Ovary (tissue), 3 donors: ENCODE results near the gene DENND6B.
A peak's percentile ranks its signal among the peaks of the same experiment; 100 is the strongest.

Source experiments
- EP300 ChIP-seq: sonication (generic); formaldehyde crosslinking; IDR thresholded peaks from one replicate; pipeline ENCODE4 v1.6.1; 2017; ENCODE audit warnings: antibody characterized with exemption
- POLR2A ChIP-seq: fragments of 450-650 bp; IDR thresholded peaks from one replicate; pipeline ENCODE4 v1.6.1; 2017; ENCODE audit warnings: antibody characterized with exemption, mild to moderate bottlenecking, moderate library complexity
- TF ChIP-seq, protein P1 (sequence below), 3 donors: fragments of 450-650 bp in 2 of 3; fragments of 200-600 bp in 1 of 3; IDR thresholded peaks; one replicate each; pipeline versions ENCODE4 v1.5.1 to v1.8.0; 2016 to 2022; ENCODE audit warnings: antibody characterized with exemption in 3 of 3, mild to moderate bottlenecking in 1 of 3
- donor health status: DM: no; HTN: no; CAD: no.

DNA sequence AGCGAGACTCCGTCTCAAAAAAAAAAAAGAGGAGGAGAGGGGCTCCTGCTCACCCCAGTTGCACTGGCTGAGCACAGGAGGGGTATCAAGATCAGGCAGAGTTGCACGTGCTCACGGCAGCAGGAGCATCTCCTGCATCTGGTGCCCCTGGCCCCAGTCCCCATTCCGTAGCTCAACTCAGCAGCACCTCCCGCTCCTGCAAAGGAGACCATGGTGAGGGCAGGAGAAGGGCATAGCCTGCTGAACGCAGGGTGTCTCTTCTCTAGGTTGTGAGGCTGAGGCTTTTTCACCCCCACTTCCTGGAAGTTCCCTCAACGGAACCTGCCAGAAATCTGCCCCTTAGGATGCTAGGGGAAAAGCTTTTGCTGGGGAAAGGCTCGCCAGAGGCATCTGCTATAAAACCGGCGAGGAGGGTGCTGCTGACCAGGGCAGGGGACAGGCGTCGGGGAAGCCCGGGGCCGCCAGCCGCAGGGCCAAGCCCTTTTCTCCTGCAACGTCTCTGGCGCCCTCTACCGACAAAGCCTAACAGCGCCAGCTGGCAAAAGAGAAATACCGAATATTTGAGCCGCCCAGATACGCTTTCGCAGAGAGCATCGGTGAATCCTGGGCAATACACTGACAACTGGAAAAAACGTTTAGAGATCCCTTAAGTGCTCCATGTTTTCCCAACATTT, 15.3 kb upstream of the DENND6B start:
- TF ChIP-seq POLR2A (no peak), EP300 (no peak)
- TF ChIP-seq, protein P1, sequence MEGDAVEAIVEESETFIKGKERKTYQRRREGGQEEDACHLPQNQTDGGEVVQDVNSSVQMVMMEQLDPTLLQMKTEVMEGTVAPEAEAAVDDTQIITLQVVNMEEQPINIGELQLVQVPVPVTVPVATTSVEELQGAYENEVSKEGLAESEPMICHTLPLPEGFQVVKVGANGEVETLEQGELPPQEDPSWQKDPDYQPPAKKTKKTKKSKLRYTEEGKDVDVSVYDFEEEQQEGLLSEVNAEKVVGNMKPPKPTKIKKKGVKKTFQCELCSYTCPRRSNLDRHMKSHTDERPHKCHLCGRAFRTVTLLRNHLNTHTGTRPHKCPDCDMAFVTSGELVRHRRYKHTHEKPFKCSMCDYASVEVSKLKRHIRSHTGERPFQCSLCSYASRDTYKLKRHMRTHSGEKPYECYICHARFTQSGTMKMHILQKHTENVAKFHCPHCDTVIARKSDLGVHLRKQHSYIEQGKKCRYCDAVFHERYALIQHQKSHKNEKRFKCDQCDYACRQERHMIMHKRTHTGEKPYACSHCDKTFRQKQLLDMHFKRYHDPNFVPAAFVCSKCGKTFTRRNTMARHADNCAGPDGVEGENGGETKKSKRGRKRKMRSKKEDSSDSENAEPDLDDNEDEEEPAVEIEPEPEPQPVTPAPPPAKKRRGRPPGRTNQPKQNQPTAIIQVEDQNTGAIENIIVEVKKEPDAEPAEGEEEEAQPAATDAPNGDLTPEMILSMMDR (IDR thresholded peaks at IDR 0.05), result peak; percentile 92 to 96 (median 92)
